ENCODE results near the gene ABCC1.
"Not testable (repeated sequence)": the region's sequence is repeated elsewhere in the genome, so short reads cannot be mapped to it uniquely, and the experiment has no call there.

ABCC1 gene

DNA sequence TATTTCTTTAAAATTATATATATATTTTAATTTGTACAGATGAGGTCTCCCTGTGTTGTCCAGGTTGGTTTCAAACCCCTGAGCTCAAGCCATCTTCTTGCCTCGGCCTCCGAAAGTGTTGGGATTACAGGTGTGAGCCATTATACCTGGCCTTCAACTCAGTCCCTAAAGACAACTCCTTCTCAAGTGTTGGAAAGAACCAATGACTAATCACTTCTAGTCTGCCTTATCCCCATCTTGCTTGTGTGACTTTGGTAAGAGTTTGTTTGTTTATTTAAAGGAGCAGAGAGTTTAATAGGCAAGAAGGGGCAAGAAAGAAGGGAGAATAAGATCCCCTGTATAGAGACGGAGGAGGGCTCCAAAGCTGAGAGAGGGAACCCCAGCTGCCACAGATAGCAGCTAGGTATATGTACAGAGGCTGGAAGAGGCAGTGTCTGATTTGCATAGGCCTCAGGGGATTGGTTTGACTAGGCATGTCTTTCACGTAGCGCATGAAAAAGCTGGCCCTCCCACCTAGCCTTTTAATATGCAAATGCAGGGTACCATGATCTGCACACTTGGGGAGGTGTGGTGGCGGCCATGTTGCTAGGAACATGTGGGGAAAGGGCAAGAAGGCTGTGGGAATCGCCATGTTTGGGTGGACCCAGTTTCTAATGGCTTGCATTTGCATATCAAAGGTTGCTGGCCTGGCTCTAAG, 21.5 kb downstream of the ABCC1 start:
- no peak for DNase-seq

DNA sequence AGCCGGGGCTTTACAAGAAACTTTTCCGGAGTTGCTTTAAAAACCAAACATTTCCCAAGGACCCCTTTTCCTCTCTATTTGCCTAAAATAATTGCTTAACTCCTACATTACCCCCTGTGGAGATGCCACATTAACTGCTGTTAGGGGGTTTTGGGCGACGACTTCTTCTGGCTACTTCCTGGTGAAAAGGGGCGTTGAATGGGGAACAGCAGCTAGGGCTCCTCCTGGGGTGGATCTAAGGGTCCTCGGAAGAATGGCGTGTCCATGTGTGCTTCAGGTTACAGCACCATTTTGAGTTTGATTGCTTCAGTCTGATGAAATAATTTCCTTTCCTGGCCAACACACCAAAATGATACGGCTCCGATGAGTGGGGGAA, 22.0 kb downstream of the ABCC1 start:
- no peak for DNase-seq

DNA sequence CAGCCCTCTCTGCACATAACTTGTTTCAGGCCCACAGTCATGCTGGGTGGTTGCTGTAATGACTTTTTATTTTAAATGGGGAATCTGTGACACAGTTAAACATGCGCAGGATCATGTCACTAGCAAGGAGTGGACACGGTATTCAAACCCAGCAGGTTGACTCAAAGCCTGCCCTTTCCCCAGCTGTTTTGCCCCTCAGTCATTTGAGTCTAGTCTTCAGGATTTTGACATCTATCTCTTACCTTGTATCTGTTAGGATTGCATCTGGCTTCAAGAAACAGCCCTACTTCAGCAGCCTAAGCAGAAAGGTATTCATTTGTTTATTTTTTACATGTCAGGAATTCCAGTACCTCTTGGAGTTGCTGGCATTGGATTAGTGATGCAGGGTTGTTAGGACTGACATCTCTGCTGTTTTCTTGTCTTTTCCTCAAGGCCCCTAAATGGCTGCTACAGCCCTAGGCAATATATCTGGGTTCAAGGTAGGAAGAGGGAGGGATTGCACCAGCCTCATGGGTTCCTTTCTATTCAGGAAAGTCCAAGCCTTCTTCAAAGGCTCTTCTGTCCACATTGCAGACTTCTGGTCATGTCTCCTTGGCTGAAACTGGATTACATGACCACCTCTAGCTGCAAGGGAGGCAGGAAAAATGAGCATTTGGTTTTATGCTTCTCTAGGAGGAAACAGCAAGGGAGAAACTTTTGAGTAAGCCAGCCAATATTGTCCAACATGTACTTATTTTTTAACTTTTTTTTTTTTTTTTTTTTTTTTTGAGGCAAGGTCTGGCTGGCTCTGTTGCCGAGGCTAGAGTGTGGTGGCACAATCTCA, 22.8 kb downstream of the ABCC1 start:
- DNase-seq: no peak

GRCh38 chr16:15973421-15973820, 24.0 kb downstream of the ABCC1 start:
- DNase-seq: no peak

DNA sequence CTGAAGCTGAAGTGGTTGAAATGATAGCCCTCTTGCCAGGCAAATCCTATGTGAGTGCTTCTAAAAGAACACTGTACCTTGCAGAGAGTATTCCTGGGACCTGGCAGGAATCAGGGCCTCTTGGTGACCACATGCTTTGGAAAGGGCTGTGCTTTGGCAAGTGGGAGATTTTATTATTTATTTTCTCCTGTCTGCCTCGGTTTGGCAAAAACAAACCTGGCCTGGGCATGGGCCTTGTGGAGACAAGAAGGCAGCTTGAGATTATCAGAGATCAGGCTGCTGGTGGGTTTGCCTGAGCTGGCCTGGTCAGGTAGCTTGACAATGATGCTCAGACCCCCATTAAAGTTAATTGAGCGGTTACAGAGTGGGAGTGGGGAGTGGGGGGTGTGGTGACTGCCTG, 24.6 kb downstream of the ABCC1 start:
- no peak for DNase-seq

DNA sequence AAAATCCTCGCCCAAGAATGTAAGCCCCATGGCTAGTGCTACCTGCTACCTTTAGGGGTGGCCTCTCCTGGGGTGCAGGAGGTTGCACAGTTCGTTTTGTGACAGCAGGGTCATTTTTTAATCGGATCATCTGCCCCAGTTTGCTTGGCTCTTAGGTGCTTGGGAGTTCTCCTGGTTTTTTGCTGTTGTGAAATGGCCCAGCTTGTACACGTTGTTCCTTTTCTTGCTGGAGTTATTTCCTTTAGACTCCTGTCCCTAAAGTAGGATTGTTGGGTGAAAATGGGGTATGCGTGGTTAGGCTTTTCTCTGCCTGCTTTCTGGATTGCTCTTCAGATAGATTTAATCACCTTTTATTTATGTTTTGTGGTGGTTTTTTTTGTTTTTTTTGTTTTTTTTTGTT, 25.8 kb downstream of the ABCC1 start:
- DNase-seq: no peak

DNA sequence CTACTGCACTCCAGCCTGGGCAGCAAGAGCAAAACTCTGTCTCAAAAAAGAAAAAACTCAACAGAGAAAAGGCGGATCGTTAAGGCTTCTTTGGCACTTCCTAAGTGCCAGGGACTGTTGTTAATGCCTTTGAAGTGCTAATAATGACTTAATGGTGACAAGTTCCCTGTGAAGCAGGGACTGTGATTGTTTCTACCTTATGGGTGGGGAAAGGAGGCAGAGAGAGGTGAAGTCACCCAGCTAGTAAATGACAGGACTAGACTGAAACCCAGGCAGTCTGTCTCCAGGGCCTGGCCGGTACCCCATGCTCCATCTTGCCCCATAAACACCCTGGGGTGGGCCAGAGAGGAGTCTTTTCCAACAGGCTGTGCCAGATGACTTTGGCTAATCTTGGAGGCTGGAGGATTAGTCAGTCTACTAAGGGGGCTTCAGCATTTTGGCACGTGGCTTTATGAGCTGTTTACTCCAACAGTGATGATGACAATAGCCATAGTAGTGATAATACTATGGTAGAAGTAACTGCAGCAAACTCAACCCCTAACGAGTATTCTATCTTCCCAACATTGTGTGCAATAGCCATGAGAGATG, 26.9 kb downstream of the ABCC1 start:
- no peak for DNase-seq

DNA sequence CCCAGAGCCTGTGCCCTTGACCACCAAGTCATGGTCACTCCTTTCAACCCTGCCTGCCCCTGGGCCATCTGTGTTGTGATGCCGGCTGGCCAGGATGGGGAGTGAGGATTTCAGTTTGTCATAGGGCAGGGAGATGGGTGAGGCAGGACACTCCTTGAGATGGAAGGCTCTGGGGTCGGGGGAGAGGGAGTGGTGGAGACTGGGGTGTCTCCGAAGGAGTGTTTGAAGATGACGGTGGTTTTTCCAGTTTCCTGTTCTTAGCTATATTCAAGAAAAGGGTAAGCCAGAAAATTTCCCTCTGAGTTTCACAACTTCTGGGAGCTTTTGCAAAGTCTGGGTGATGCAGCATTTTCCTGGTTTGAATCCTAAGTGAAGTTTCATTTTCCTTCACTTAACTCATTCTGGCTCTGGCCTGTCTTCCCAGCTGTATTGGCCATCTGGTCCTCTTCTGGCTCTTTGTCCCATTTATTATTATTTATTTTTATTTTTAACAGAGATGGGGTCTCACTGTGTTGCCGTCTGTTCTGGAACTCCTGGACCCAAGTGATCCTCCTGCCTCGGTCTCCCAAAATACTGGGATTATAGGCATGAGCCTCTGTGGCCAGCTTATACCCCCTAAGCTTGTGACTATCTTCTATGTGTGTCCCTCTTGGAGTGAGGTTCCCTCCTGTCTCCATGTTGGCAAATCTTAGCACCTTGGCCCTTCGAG, 27.7 kb downstream of the ABCC1 start:
- DNase-seq: no peak

DNA sequence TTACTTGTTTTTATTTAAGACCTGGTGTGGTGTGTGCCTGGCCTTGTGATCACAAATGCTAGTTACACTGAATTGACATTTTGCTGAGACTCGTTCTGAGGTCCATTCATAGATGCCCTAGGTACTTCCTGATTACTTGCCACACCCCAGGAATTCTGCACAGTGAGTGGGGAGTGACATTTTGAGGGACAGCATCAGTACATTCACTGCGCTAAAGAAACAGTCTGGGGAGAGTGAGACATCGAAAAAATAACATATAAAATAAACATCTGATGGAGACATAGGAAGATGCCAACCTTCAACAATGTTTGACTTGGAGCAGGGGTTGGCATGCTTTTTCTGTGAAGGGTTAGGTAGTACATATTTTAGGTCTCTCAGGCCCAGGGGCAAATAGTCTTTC, 30.4 kb downstream of the ABCC1 start:
- no peak for DNase-seq

DNA sequence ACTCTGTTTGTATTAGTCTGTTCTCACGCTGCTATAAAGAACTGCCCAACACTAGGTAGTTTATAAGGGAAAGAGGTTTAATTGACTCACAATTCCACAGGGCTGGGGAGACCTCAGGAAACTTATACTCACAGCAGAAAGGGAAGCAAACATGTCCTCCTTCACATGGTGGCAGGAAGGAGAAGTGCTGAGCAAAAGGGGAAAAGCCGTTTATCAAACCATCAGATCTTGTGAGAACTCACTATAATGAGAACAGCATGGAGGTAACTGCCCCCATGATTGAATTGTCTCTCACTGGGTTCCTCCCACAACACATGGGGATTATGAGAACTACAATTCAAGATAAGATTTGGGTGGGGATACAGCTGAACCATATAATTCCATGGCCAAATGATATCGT, 30.9 kb downstream of the ABCC1 start:
- no peak for DNase-seq

- no peak for DNase-seq
These were observed 32.0 kb downstream of the ABCC1 start for GRCh38 chr16:15981382-15981781.

DNA sequence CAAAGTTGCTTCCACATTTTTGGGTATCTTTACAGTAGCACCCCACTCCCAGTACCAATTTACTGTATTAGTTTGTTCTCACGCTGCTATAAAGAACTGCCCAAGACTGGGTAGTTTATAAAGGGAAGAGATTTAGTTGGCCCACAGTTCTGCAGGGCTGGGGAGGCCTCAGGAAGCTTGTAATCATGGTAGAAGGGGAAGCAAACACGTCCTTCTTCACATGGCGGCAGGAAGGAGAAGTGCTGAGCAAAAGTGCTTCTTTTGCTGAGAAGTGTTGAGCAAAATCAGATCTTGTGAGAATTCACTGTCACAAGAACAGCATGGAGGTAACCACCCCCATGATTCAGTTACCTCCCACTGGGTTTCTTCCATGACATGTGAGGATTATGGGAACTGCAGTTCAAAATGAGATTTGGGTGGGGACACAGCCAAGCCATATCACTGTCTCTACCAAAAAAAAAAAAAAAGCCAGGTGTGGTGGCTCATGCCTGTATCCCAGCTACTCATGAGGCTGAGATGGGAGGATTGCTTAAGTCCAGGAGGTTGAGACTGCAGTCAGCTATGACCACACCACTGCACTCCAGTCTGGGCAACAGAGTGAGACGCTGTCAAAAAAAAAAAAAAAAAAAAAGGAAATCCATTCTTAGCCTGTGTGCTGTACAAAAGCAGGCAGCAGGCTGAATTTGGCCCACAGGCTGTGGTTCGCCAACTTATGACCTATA, 32.9 kb downstream of the ABCC1 start:
- not testable (repeated sequence) for DNase-seq

- DNase-seq: no peak
These were observed 34.5 kb downstream of the ABCC1 start for GRCh38 chr16:15983898-15984297.

DNA sequence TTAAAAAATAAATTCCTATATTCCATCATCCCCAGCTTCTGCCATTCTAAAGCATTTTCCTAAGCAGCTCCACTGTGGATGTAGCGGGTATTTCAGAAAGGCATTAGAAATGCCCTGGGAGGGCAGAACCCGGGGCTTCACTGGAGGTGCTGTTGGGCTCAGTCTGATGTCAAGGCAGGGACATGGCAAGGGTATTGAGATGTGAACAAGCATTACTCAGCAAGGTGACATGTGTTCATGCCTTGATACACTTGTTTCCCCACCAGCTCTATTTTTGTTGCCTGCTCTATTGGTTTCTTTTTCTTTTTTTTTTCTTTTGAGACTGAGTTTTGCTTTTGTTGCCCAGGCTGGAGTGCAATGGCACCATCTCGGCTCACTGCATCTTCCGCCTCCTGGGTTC, 35.7 kb downstream of the ABCC1 start:
- no peak for DNase-seq

DNA sequence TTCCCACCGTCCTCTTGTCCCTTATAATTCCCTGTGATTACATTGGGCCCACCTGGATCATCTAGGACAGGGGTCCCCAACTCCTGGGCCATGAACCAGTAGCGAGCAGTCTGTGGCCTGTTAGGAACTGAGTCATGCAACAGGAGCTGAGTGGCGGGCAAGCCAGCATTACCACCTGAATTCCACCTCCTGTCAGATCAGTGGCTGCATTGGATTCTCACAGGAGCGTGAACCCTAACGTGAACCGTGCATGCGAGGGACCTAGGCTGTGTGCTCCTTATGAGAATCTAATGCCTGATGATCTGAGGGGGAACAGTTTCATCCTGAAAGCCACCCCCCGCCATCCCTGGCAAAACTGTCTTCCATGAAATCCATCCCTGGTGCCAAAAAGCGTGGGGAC, 36.8 kb downstream of the ABCC1 start:
- no peak for DNase-seq

- DNase-seq: no peak
These were observed 39.0 kb downstream of the ABCC1 start for GRCh38 chr16:15988268-15989013.

- no peak for DNase-seq
These were observed 41.5 kb downstream of the ABCC1 start for GRCh38 chr16:15990902-15991301.

DNA sequence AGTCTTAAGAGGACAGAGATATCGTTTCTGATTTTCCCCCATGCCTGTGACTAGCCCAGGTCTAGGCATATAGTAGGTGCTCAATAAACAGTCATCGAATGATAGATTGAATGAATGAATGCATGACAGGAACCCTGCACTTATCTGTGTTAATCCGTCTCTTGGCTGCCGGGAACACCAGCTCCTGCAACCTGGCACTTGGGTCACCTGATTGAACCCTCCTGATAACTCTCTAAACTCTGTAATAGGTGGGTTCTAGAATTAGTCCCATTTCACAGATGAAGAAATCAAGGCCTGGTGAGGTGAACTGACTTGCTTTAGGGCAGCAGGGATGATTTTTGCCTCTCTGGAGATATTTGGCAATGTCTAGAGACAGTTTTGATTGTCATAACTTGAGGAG, 43.7 kb downstream of the ABCC1 start:
- DNase-seq: no peak

DNA sequence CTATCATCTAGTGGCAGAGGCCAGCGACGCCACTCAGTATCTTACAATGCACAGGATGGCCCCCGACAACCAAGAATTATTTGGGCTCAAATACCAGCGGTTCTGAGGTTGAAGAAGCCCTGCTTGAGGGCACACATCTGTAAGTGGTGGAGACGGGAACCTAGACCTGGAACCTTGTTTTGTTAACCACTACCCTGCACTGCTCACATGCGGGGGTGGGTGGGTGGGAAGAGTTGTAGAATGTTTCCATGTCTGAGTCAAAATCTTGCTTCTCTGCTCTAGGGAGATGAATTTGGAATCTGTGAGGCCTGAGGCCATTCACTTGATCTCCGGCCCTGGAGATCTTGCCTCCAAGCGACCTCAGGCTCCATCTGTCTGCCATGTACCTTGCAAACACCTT, 44.1 kb downstream of the ABCC1 start:
- DNase-seq: no peak

DNA sequence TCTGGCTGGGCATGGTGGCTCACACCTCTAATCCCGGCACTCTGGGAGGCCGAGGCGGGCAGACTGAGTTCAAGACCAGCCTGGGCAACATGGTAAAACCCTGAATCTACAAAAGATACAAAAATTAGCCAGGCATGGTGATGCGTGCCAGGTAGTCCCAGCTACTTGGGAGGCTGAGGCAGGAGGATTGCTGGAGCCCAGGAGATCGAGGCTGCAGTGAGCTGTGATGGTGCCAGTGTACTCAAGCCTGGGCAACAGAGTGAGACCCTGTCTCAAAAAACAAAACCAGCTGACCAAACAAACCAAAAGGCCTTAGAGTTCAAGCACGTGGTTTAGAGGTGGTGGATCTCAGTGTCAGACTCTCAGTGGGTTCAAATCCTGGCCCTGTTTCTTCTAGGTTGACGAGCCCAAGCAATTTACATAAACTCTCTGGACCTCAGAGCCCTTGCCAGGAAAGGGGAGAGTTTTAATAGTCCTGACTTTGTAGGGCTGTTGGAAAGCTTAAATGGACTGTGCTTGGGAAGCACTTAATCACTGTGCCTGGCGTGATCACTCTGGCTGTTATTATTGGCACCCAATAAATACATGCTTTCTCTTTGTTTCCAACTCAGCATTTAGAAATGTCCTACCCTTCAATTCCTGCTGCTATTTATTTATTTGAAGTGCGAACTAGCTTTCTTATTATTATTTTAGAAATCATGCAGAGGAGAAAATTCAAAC, 44.7 kb downstream of the ABCC1 start:
- no peak for DNase-seq

DNA sequence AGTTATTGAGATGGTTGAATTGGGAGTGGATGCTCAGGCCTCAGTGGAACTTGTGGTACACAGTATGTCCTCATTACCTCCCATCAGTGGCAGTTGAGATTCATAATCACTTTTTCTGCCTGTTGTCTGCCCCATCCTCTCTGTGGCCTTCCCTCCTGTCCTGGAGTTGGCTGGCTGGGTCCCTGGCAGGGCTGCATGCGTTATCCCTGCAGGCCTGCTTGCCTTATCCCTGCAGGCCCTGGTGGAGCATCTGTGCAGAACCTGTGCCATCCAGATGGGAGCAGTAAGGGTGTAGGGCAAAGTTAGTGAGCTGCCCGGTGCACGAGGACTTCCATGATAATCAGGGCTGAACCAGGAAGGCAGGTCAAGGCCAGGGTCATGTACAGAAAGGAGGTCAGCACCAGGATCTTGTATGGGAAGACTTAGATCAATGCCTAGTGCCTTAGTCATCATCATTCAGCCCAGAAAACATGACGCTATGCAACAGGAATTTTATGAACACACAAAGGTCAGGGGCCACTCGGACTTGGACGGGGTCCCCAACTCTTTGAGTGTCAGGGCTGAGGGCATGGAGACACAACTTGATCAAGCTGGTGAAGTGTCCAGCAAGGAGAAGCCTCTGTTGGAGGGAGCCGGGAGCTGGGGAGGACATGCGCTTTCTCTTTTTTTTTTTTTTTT, 47.2 kb downstream of the ABCC1 start:
- no peak for DNase-seq
